IMR-90 (cell line): ENCODE data around the gene RPL18. TPM values are rescaled to one million over a fixed set of nuclear protein-coding genes. Genes with fewer than 3 reads are reported as not detected.
A peak's percentile ranks its signal among the peaks of the same experiment; 100 is the strongest.

Source experiments
- ATAC-seq: fragments of 200-7000 bp; cut with Tn5 transposase; 2 replicates; pipeline ENCODE4 v1.9.1; 2020; ENCODE audit warnings: low read depth, mild to moderate bottlenecking, moderate library complexity
- BruUV-seq: library from RNA; stranded (reverse); fragments of 400-500 nt; replicated peaks from 2 replicates; lab custom pipeline; 2021; lab: Mats Ljungman, UMichigan
- CTCF ChIA-PET: fragments of 300-600 bp; formaldehyde crosslinking; extraction: SDS; loops from one replicate; lab custom pipeline; 2021; ENCODE audit warnings: antibody characterized with exemption; lab: Yijun Ruan, JAX
- POLR2A ChIA-PET: fragments of 300-600 bp; sonication (Branson Sonifier 250); formaldehyde crosslinking; loops from one replicate; lab custom pipeline; 2022; ENCODE audit warnings: antibody characterized with exemption; ENCODE audit not compliant: unreplicated experiment; lab: Charles Lee
- DNase-seq: peaks from one replicate; pipeline ENCODE4 v3.0.0; 2013
- H2AFZ ChIP-seq: replicated peaks from 2 replicates; pipeline ENCODE3; 2013; ENCODE audit warnings: low read length, mild to moderate bottlenecking; ENCODE audit not compliant: poor library complexity
- H2AK5ac ChIP-seq: 2 replicates; pipeline ENCODE4 v1.6.1; 2013; ENCODE audit warnings: low read depth, low read length, inconsistent platforms
- H2AK9ac ChIP-seq: replicated peaks from 2 replicates; pipeline ENCODE3; 2013; ENCODE audit warnings: mild to moderate bottlenecking, low read depth, low read length, moderate library complexity; ENCODE audit not compliant: poor library complexity
- H2BK120ac ChIP-seq: 2 replicates; pipeline ENCODE4 v1.6.1; 2013; ENCODE audit warnings: low read depth, low read length, inconsistent platforms
- H2BK15ac ChIP-seq: 3 replicates; pipeline ENCODE4 v1.6.1; 2013; ENCODE audit warnings: low read depth, low read length, inconsistent platforms
- H2BK20ac ChIP-seq: 2 replicates; pipeline ENCODE4 v1.6.1; 2013; ENCODE audit warnings: low read depth, mild to moderate bottlenecking, inconsistent platforms, low read length, moderate library complexity
- H2BK5ac ChIP-seq: 2 replicates; pipeline ENCODE4 v1.6.1; 2013; ENCODE audit warnings: mild to moderate bottlenecking, low read depth, low read length, inconsistent platforms; ENCODE audit not compliant: poor library complexity, severe bottlenecking
- H3K14ac ChIP-seq: replicated peaks from 2 replicates; pipeline ENCODE4 v1.6.1; 2013; ENCODE audit warnings: low read depth, low read length, inconsistent platforms
- H3K18ac ChIP-seq: 2 replicates; pipeline ENCODE4 v1.6.1; 2013; ENCODE audit warnings: low read depth, low read length, control low read depth
- H3K23ac ChIP-seq: 2 replicates; pipeline ENCODE4 v1.6.1; 2013; ENCODE audit warnings: low read depth, low read length, inconsistent platforms
- H3K27ac ChIP-seq: 2 replicates; pipeline ENCODE4 v1.5.1; 2013; ENCODE audit warnings: mild to moderate bottlenecking, control low read depth, low read length; ENCODE audit not compliant: insufficient read depth
- H3K27me3 ChIP-seq: 2 replicates; pipeline ENCODE4 v1.6.1; 2013; ENCODE audit warnings: low read length; ENCODE audit not compliant: control insufficient read depth, insufficient read depth
- H3K36me3 ChIP-seq: 2 replicates; pipeline ENCODE4 v1.6.1; 2013; ENCODE audit warnings: low read length, mixed read lengths; ENCODE audit not compliant: control insufficient read depth, insufficient read depth
- H3K4ac ChIP-seq: 2 replicates; pipeline ENCODE4 v1.6.1; 2013; ENCODE audit warnings: low read depth, low read length, inconsistent platforms
- H3K4me1 ChIP-seq: 2 replicates; pipeline ENCODE4 v1.6.1; 2013; ENCODE audit warnings: low read length, mixed read lengths; ENCODE audit not compliant: control insufficient read depth, insufficient read depth
- H3K4me2 ChIP-seq: 2 replicates; pipeline ENCODE4 v1.6.1; 2013; ENCODE audit warnings: low read depth, mild to moderate bottlenecking, control low read depth, low read length, moderate library complexity
- H3K4me3 ChIP-seq: 2 replicates; pipeline ENCODE4 v1.5.1; 2013; ENCODE audit warnings: low read depth, mild to moderate bottlenecking, control low read depth, low read length, moderate library complexity; ENCODE audit not compliant: insufficient read depth
- H3K56ac ChIP-seq: 2 replicates; pipeline ENCODE4 v1.6.1; 2013; ENCODE audit warnings: low read length, inconsistent platforms; ENCODE audit not compliant: insufficient read depth; ENCODE audit errors: extremely low read depth
- H3K79me1 ChIP-seq, 2 experiments: 2 replicates each; pipeline ENCODE4 v1.6.1; 2013; ENCODE audit warnings: low read length in 2 of 2, inconsistent platforms in 1 of 2, low read depth in 1 of 2
- H3K9ac ChIP-seq: 2 replicates; pipeline ENCODE4 v1.6.1; 2013; ENCODE audit warnings: low read depth, low read length, control low read depth
- H3K9me1 ChIP-seq: 2 replicates; pipeline ENCODE4 v1.6.1; 2013; ENCODE audit warnings: low read length, inconsistent platforms; ENCODE audit not compliant: insufficient read depth
- H3K9me3 ChIP-seq: 2 replicates; pipeline ENCODE4 v1.6.1; 2013; ENCODE audit warnings: low read length; ENCODE audit not compliant: control insufficient read depth, insufficient read depth
- H4K20me1 ChIP-seq: 2 replicates; pipeline ENCODE4 v1.6.1; 2013; ENCODE audit warnings: low read length, inconsistent platforms; ENCODE audit not compliant: insufficient read depth
- H4K5ac ChIP-seq: 2 replicates; pipeline ENCODE4 v1.6.1; 2013; ENCODE audit warnings: mild to moderate bottlenecking, low read depth, low read length, control low read depth
- H4K8ac ChIP-seq, 2 experiments: 2 replicates each; pipeline ENCODE4 v1.6.1; 2013; ENCODE audit warnings: low read depth in 2 of 2, low read length in 2 of 2, control low read depth in 1 of 2, inconsistent platforms in 1 of 2
- H4K91ac ChIP-seq: 2 replicates; pipeline ENCODE4 v1.6.1; 2013; ENCODE audit warnings: low read depth, low read length, inconsistent platforms; ENCODE audit not compliant: insufficient read depth
- BHLHE40 ChIP-seq: fragments of 150-350 bp; IDR thresholded peaks from 2 replicates; pipeline ENCODE4 v1.6.1; 2016; ENCODE audit warnings: mild to moderate bottlenecking, low read depth, low read length
- CEBPB ChIP-seq: IDR thresholded peaks from 2 replicates; pipeline ENCODE4 v1.6.1; 2012; ENCODE audit warnings: low read depth, low read length, improper control_type of control experiment
- MAFK ChIP-seq: IDR thresholded peaks from 2 replicates; pipeline ENCODE4 v1.6.1; 2012; ENCODE audit warnings: low read depth, low read length, improper control_type of control experiment
- MXI1 ChIP-seq: IDR thresholded peaks from 2 replicates; pipeline ENCODE4 v1.6.1; 2012; ENCODE audit warnings: low read depth, mild to moderate bottlenecking, low read length, moderate library complexity, borderline replicate concordance
- POLR2A ChIP-seq: IDR thresholded peaks from 2 replicates; pipeline ENCODE4 v1.6.1; 2012; ENCODE audit warnings: mild to moderate bottlenecking, low read depth, low read length
- RCOR1 ChIP-seq: IDR thresholded peaks from 2 replicates; pipeline ENCODE4 v1.6.1; 2012; ENCODE audit warnings: mild to moderate bottlenecking, low read length, improper control_type of control experiment; ENCODE audit not compliant: insufficient replicate concordance
- RFX5 ChIP-seq: IDR thresholded peaks from 2 replicates; pipeline ENCODE4 v1.8.0; 2012; ENCODE audit warnings: low read depth, mild to moderate bottlenecking, low read length, moderate library complexity
- SMC3 ChIP-seq: fragments of 150-350 bp; IDR thresholded peaks from 2 replicates; pipeline ENCODE4 v1.6.1; 2016; ENCODE audit warnings: low read depth, mild to moderate bottlenecking, antibody characterized with exemption, low read length, moderate library complexity
- WGBS, 2 experiments: methylation state at CpG; one replicate each; pipeline versions ENCODE4 v1.1.5 to v1.1.7; 2013; ENCODE audit warnings: missing lambda C conversion rate in 2 of 2; ENCODE audit not compliant: insufficient read length in 1 of 2; ENCODE audit errors: extremely low coverage in 2 of 2; 5-methylcytosine and 5-hydroxymethylcytosine counted together
- dilution Hi-C: fragments of 300-500 bp; cut with HindIII; formaldehyde crosslinking; loops from one replicate; pipeline ENCODE4 v1.14.3; 2018; ENCODE audit warnings: low sequenced_read_pairs; ENCODE audit not compliant: unreplicated experiment
- in situ Hi-C: fragments of 300-500 bp; cut with MboI; formaldehyde crosslinking; loops from 3 replicates; pipeline ENCODE4 v1.14.3; 2019; ENCODE audit warnings: low sequenced_read_pairs, inconsistent platforms, mixed read lengths
- intact Hi-C: fragments of 100-400 bp; cut with micrococcal nuclease; formaldehyde crosslinking; loops from 2 replicates; pipeline ENCODE4 v1.10.0; 2022
- polyA plus RNA-seq, 3 experiments: library from polyadenylated mRNA; depleted of rRNA; stranded (reverse); fragments of >200 nt; gene quantifications; 2 replicates each; pipeline ENCODE4 v1.2.3, GENCODE V29; 2012; ENCODE audit warnings: low replicate concordance in 1 of 3
- total RNA-seq: library from RNA; depleted of rRNA; stranded (reverse); fragments of >200 nt; gene quantifications from 2 replicates; pipeline ENCODE4 v1.2.3, GENCODE V29; 2012
- TF ChIP-seq, protein P1 (sequence below): fragments of 150-350 bp; IDR thresholded peaks from 2 replicates; pipeline ENCODE4 v1.6.1; 2017; ENCODE audit warnings: mild to moderate bottlenecking, antibody characterized with exemption, low read length, low read depth
- TF ChIP-seq, protein P2 (sequence below): conservative IDR thresholded peaks from 2 replicates; pipeline ENCODE4 v1.5.1; 2012; ENCODE audit warnings: mild to moderate bottlenecking, low read depth, low read length, improper control_type of control experiment
- TF ChIP-seq, protein P3 (sequence below): fragments of 150-350 bp; IDR thresholded peaks from 2 replicates; pipeline ENCODE4 v1.6.1; 2016; ENCODE audit warnings: low read depth, mild to moderate bottlenecking, low read length, moderate library complexity, borderline replicate concordance

The RPL18 gene
- total and polyA plus RNA-seq, 2 of the 4 experiments (the other 2 are of a cell fraction) = 1,909 to 2,254 TPM

DNA sequence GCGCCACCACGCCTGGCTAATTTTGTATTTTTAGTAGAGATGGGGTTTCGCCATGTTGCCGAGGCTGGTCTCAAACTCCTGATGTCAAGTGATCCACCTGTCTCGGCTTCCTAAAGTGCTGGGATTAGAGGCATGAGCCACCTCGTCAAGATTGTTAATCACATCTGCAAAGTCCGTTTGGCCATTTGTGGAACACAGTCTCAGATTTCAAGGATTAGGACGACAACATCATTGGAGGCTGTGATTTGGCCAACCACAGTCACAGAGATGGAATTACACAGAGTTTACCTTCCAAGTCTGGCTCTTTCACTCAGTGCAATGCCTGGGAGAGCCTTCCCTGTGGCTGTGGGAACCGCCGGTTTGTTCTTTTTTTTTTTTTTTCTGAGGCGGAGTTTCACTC is 49.2 kb downstream of the RPL18 start:
- no peak overlapping the region for H2BK120ac ChIP-seq
- no peak overlapping the region for H3K4me2 ChIP-seq
- H3K27me3 ChIP-seq = no peaks in the 10 kb centered on the region
- dilution Hi-C loops = no loop called here
- ChIA-PET POLR2A (no interaction called here), CTCF (no interaction called here)
- no peak overlapping the region for H2AFZ ChIP-seq
- H3K9me3 ChIP-seq = no peaks in the 10 kb centered on the region
- no peak overlapping the region for H3K9ac ChIP-seq
- no peak overlapping the region for H2BK20ac ChIP-seq
- H3K18ac ChIP-seq = no peak overlapping the region
- no peak overlapping the region for H2AK9ac ChIP-seq
- no peak overlapping the region for H3K4me3 ChIP-seq
- 58% methylated on average over 7 of the region's 11 CpGs; no CpG with 5 or more reads in 1 of the 2 experiments for WGBS, 2 experiments
- H2BK15ac ChIP-seq = no peak overlapping the region
- in situ Hi-C loops = no loop called here
- no peaks in the 10 kb centered on the region for H3K9me1 ChIP-seq
- H3K4ac ChIP-seq = no peak overlapping the region
- no peak overlapping the region for H3K27ac ChIP-seq
- TF ChIP-seq RCOR1 = no peak
- TF ChIP-seq, protein P1, sequence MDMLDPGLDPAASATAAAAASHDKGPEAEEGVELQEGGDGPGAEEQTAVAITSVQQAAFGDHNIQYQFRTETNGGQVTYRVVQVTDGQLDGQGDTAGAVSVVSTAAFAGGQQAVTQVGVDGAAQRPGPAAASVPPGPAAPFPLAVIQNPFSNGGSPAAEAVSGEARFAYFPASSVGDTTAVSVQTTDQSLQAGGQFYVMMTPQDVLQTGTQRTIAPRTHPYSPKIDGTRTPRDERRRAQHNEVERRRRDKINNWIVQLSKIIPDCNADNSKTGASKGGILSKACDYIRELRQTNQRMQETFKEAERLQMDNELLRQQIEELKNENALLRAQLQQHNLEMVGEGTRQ = no peak
- no peak for TF ChIP-seq SMC3
- TF ChIP-seq BHLHE40 = no peak
- TF ChIP-seq RFX5 = no peak
- TF ChIP-seq, protein P2, sequence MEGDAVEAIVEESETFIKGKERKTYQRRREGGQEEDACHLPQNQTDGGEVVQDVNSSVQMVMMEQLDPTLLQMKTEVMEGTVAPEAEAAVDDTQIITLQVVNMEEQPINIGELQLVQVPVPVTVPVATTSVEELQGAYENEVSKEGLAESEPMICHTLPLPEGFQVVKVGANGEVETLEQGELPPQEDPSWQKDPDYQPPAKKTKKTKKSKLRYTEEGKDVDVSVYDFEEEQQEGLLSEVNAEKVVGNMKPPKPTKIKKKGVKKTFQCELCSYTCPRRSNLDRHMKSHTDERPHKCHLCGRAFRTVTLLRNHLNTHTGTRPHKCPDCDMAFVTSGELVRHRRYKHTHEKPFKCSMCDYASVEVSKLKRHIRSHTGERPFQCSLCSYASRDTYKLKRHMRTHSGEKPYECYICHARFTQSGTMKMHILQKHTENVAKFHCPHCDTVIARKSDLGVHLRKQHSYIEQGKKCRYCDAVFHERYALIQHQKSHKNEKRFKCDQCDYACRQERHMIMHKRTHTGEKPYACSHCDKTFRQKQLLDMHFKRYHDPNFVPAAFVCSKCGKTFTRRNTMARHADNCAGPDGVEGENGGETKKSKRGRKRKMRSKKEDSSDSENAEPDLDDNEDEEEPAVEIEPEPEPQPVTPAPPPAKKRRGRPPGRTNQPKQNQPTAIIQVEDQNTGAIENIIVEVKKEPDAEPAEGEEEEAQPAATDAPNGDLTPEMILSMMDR = no peak
- TF ChIP-seq POLR2A = no peak
- TF ChIP-seq CEBPB = no peak
- no peak for TF ChIP-seq MXI1
- no peak for TF ChIP-seq MAFK
- TF ChIP-seq, protein P3, sequence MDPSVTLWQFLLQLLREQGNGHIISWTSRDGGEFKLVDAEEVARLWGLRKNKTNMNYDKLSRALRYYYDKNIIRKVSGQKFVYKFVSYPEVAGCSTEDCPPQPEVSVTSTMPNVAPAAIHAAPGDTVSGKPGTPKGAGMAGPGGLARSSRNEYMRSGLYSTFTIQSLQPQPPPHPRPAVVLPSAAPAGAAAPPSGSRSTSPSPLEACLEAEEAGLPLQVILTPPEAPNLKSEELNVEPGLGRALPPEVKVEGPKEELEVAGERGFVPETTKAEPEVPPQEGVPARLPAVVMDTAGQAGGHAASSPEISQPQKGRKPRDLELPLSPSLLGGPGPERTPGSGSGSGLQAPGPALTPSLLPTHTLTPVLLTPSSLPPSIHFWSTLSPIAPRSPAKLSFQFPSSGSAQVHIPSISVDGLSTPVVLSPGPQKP = no peak
- H3K23ac ChIP-seq = no peak overlapping the region
- no peak overlapping the region for H3K56ac ChIP-seq
- no peak overlapping the region for H3K14ac ChIP-seq
- BruUV-seq = no TSS peak
- ATAC-seq (0 out of 2 replicates have a peak, but pooled peaks have one; percentile 8), DNase-seq (peak; percentile 56)
- no peak overlapping the region for H2AK5ac ChIP-seq
- H4K5ac ChIP-seq = no peak overlapping the region
- H2BK5ac ChIP-seq = no peak overlapping the region
- no peaks in the 10 kb centered on the region for H3K79me1 ChIP-seq
- intact Hi-C loops = no loop called here
- H3K36me3 ChIP-seq = no peaks in the 10 kb centered on the region
- H4K20me1 ChIP-seq = no peaks in the 10 kb centered on the region
- H4K91ac ChIP-seq = no peak overlapping the region
- peaks cover 3% of the 10 kb centered on the region; the same call in 1 of the 2 replicates for H3K4me1 ChIP-seq
- no peak overlapping the region for H4K8ac ChIP-seq
